GM23248 (cell line): Measurements from ENCODE around the gene USP34. TPM values are rescaled to one million over a fixed set of nuclear protein-coding genes. Genes with fewer than 3 reads are reported as not detected.

Experiments
- DNase-seq: peaks from one replicate; pipeline ENCODE4 v3.0.0-alpha.2; 2015
- H2AFZ ChIP-seq: fragments of 200-600 bp; sonication (generic); 2 replicates; pipeline ENCODE4 v1.6.1; 2016; ENCODE audit warnings: antibody characterized with exemption
- H3F3A ChIP-seq: fragments of 200-600 bp; sonication (generic); 2 replicates; pipeline ENCODE4 v1.6.1; 2016; ENCODE audit warnings: mild to moderate bottlenecking, antibody characterized with exemption, mixed run types; ENCODE audit not compliant: insufficient read depth
- H3K27ac ChIP-seq: fragments of 200-600 bp; sonication (generic); 2 replicates; pipeline ENCODE4 v1.5.1; 2016; ENCODE audit warnings: mild to moderate bottlenecking
- H3K27me3 ChIP-seq: fragments of 200-600 bp; sonication (generic); replicated peaks from 2 replicates; pipeline ENCODE4 v1.6.1; 2016; ENCODE audit warnings: mild to moderate bottlenecking; ENCODE audit not compliant: insufficient read depth
- H3K36me3 ChIP-seq: fragments of 200-600 bp; sonication (generic); 2 replicates; pipeline ENCODE4 v1.6.1; 2016; ENCODE audit warnings: low read depth, mild to moderate bottlenecking
- H3K4me1 ChIP-seq: fragments of 200-600 bp; sonication (generic); 2 replicates; pipeline ENCODE4 v1.6.1; 2016; ENCODE audit warnings: mild to moderate bottlenecking; ENCODE audit not compliant: insufficient read depth
- H3K4me2 ChIP-seq: fragments of 200-600 bp; sonication (generic); one replicate; pipeline ENCODE4 v1.6.1; 2016; ENCODE audit warnings: mild to moderate bottlenecking; ENCODE audit not compliant: unreplicated experiment
- H3K4me3 ChIP-seq: fragments of 200-600 bp; sonication (generic); 2 replicates; pipeline ENCODE4 v1.5.1; 2016; ENCODE audit warnings: mild to moderate bottlenecking
- H3K79me2 ChIP-seq: fragments of 200-600 bp; sonication (generic); 2 replicates; pipeline ENCODE4 v1.6.1; 2016; ENCODE audit warnings: mild to moderate bottlenecking; ENCODE audit not compliant: insufficient read depth
- H3K9ac ChIP-seq: fragments of 200-600 bp; sonication (generic); 2 replicates; pipeline ENCODE4 v1.6.1; 2016; ENCODE audit warnings: mild to moderate bottlenecking
- H3K9me2 ChIP-seq: fragments of 200-600 bp; sonication (generic); 2 replicates; pipeline ENCODE4 v1.6.1; 2016; ENCODE audit warnings: mixed run types, mild to moderate bottlenecking, moderate library complexity; ENCODE audit not compliant: insufficient read depth
- H3K9me3 ChIP-seq: fragments of 200-600 bp; sonication (generic); one replicate; pipeline ENCODE4 v1.6.1; 2017; ENCODE audit warnings: low read depth
- H4K20me1 ChIP-seq: fragments of 200-600 bp; sonication (generic); 2 replicates; pipeline ENCODE4 v1.6.0; 2016; ENCODE audit not compliant: insufficient read depth
- EZH2 ChIP-seq: fragments of 200-600 bp; sonication (generic); IDR thresholded peaks from 2 replicates; pipeline ENCODE4 v1.6.1; 2018; ENCODE audit warnings: antibody characterized with exemption, mild to moderate bottlenecking; ENCODE audit not compliant: insufficient read depth, poor library complexity, severe bottlenecking
- EZH2phosphoT487 ChIP-seq: fragments of 200-600 bp; sonication (generic); IDR thresholded peaks from 2 replicates; pipeline ENCODE4 v1.6.1; 2018; ENCODE audit warnings: antibody characterized with exemption, moderate library complexity, mild to moderate bottlenecking, low read depth; ENCODE audit not compliant: insufficient read depth
- WGBS, 2 experiments: methylation state at CpG; one replicate each; pipeline ENCODE4 v1.1.6; 2015 to 2017; ENCODE audit warnings: low lambda C conversion rate in 2 of 2, low coverage in 1 of 2; ENCODE audit errors: missing lambda C conversion rate in 2 of 2; 5-methylcytosine and 5-hydroxymethylcytosine counted together
- in situ Hi-C: fragments of 300-500 bp; cut with MboI; formaldehyde crosslinking; loops from 2 replicates; pipeline ENCODE4 v1.15.0; 2020
- polyA plus RNA-seq: library from polyadenylated mRNA; unstranded; fragments of >200 nt; fragmentation: Nextera tagmentation; extraction: Ambion mirVana; gene quantifications from 2 replicates; pipeline ENCODE4 v1.2.1, GENCODE V29; 2016
- total RNA-seq: library from RNA; depleted of rRNA; stranded (reverse); fragments of >200 nt; shearing (Covaris generic); gene quantifications from 2 replicates; pipeline ENCODE4 v1.2.3, GENCODE V29; 2014

Gene USP34
- total and polyA plus RNA-seq, 2 experiments from 2014 or later = 34.5 to 77.6 TPM

DNA sequence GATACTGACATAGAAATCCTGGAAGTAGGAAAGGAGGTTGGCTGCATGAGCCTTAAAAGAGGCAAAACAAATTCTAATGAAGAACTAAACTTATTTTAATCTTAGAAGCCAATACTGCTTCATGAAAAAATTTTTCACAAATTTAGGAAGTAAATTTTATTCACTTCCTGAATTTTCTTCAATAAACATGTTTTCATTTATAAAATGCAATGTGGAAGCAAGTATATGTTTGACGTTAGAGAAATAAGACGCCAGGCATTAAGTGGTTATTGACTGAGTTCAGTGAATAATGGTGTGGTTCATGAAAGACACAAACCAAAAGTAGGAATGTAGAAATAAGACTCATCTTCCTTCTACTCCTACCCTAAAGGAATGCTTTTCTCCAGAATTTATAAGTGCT lies 136.4 kb downstream of the USP34 start:
- TF ChIP-seq EZH2phosphoT487 = no peak
- no peak for TF ChIP-seq EZH2
- Histone ChIP-seq H3K4me3 (no peak overlapping the region), H4K20me1 (no peaks in the 10 kb centered on the region), H3K36me3 (peaks cover 60% of the 10 kb centered on the region), H2AFZ (no peak overlapping the region), H3K9me2 (no peaks in the 10 kb centered on the region), H3K4me1 (no peaks in the 10 kb centered on the region), H3K9me3 (no peaks in the 10 kb centered on the region), H3K27me3 (no peaks in the 10 kb centered on the region), H3K79me2 (peaks cover 16% of the 10 kb centered on the region), H3F3A (no peaks in the 10 kb centered on the region), H3K27ac (no peak overlapping the region), H3K9ac (no peak overlapping the region), H3K4me2 (no peak overlapping the region)
- DNase-seq = no peak
- in situ Hi-C loops = no loop called here
- WGBS, 2 experiments = 75 to 80% methylated on average over 2 of the region's 2 CpGs

DNA sequence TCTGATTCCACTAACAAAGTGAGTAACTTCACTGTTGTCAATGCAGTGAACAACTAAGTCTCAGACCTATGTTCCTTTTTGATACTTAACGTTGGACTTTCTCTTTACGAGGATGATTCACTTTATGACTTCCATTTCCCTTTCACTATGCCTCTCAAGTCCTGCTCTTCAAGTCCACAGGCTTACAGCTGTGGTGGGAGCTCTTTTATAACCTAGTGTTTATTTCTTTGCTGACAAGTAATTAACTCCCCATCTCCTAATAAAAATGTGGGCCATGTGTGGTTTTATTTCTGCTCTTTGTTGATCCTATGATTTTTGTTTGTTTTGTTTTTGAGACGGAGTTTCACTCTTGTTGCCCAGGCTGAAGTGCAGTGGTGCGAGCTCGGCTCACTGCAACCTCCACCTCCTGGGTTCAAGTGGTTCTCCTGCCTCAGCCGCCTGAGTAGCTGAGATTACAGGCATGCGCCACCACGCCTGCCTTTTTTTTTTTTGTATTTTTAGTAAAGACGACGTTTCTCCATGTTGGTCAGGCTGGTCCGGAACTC lies 142.1 kb downstream of the USP34 start:
- H3K27me3 ChIP-seq = no peaks in the 10 kb centered on the region
- H3K36me3 ChIP-seq = peaks cover 38% of the 10 kb centered on the region
- H3K9me2 ChIP-seq = no peaks in the 10 kb centered on the region
- peaks cover 7% of the 10 kb centered on the region; the same call in 1 of the 2 replicates for H3K79me2 ChIP-seq
- H3K9me3 ChIP-seq = no peaks in the 10 kb centered on the region
- no peak overlapping the region for H3K4me3 ChIP-seq
- no peaks in the 10 kb centered on the region for H4K20me1 ChIP-seq
- TF ChIP-seq EZH2phosphoT487 (no peak), EZH2 (no peak)
- DNase-seq = peak; percentile 34
- H3K4me1 ChIP-seq = peaks cover 6% of the 10 kb centered on the region; the same call in 1 of the 2 replicates
- no peaks in the 10 kb centered on the region for H3F3A ChIP-seq
- H2AFZ ChIP-seq = no peak overlapping the region
- H3K4me2 ChIP-seq = no peak overlapping the region
- no peak overlapping the region for H3K9ac ChIP-seq
- in situ Hi-C loops = no loop called here
- WGBS, 2 experiments = 79 to 82% methylated on average over 11 of the region's 11 CpGs
- no peak overlapping the region for H3K27ac ChIP-seq

DNA sequence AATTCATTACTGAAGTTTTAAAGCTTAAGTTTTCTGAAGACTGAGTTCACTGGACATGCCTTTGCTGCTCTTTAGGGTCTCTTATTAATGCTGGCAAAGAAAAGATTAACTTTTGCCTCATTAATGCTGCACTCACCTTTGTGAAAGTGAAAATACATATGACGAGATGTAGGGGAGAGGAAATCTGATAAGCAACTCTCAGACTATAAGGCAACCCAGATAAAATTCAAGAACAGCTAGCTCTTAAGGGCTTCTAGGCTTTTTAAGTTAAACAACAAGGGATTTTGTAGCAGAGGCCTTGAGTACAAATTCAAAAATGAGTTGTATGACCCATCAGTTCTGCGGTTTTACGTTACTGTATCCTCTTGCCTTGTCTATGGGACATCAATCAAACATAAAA lies 143.7 kb downstream of the USP34 start:
- Histone ChIP-seq H3K27ac (no peak overlapping the region), H3F3A (no peaks in the 10 kb centered on the region), H3K9me3 (no peaks in the 10 kb centered on the region), H3K36me3 (peaks cover 29% of the 10 kb centered on the region), H2AFZ (no peak overlapping the region), H3K4me2 (no peak overlapping the region), H3K9me2 (no peaks in the 10 kb centered on the region), H3K4me3 (no peak overlapping the region), H3K4me1 (peaks cover 6% of the 10 kb centered on the region; the same call in 1 of the 2 replicates), H3K27me3 (no peaks in the 10 kb centered on the region), H4K20me1 (no peaks in the 10 kb centered on the region), H3K79me2 (peaks cover 21% of the 10 kb centered on the region; the same call in 1 of the 2 replicates), H3K9ac (no peak overlapping the region)
- in situ Hi-C loops = no loop called here
- no peak for DNase-seq
- TF ChIP-seq EZH2phosphoT487 (no peak), EZH2 (no peak)
- 99 to 100% methylated on average over 3 of the region's 3 CpGs for WGBS, 2 experiments

- Histone ChIP-seq H3K4me1 (peaks cover 6% of the 10 kb centered on the region; the same call in 1 of the 2 replicates), H3K4me3 (no peak overlapping the region), H3K27me3 (no peaks in the 10 kb centered on the region), H3K9me2 (no peaks in the 10 kb centered on the region), H3K4me2 (no peak overlapping the region), H3K36me3 (peaks cover 24% of the 10 kb centered on the region), H2AFZ (no peak overlapping the region), H3K9ac (no peak overlapping the region), H3K27ac (no peak overlapping the region), H4K20me1 (no peaks in the 10 kb centered on the region), H3F3A (no peaks in the 10 kb centered on the region), H3K9me3 (no peaks in the 10 kb centered on the region), H3K79me2 (peaks cover 28% of the 10 kb centered on the region; the same call in 1 of the 2 replicates)
- 86 to 96% methylated on average over 3 of the region's 3 CpGs for WGBS, 2 experiments
- in situ Hi-C loops = no loop called here
- DNase-seq = no peak
- TF ChIP-seq EZH2 = no peak
- no peak for TF ChIP-seq EZH2phosphoT487
These were observed 144.5 kb downstream of the USP34 start for GRCh38 chr2:61326423-61326822.
